ENCODE measurements around the gene OPTC. TPM values are rescaled to one million over a fixed set of nuclear protein-coding genes. Genes with fewer than 3 reads are reported as not detected.

Gene OPTC
- total RNA-seq, 1 donor from 2014 or later: not detected

DNA sequence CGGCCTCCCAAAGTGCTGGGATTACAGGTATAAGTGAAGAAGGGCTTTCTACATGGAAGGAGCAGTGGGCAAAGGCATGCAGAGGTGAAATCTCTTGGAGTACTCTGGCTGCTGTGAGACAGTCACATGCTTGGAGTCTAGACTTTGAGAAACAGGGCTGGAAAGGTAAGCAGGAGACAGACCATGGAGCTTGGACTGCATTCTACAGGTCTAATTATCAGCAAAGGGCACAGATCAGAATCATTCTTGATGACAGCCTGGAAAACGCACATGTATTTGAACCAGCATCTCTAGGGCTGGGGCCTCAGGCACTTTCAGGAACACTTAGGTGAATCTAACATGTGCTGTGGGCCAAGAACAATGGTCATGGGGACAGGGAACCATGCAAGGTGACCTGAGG lies 25.6 kb upstream of the OPTC start:
- H4K20me1 ChIP-seq (ENCODE audit: insufficient read depth, low read length): no peaks in the 10 kb centered on the region
- Mint-ChIP-seq H3K9me3 (ENCODE audit: unreplicated experiment) (no peaks in the 10 kb centered on the region), H3K36me3 (ENCODE audit: low read depth, unreplicated experiment) (no peaks in the 10 kb centered on the region), H3K4me3 (ENCODE audit: unreplicated experiment) (no peak overlapping the region), H3K4me1 (ENCODE audit: low read depth, unreplicated experiment) (peaks cover 18% of the 10 kb centered on the region), H3K27me3 (ENCODE audit: low read depth, unreplicated experiment) (peaks cover 29% of the 10 kb centered on the region), H3K27ac (ENCODE audit: unreplicated experiment) (no peak overlapping the region)
- H3K27ac ChIP-seq (ENCODE audit: low read depth, low read length): no peak overlapping the region
- no peaks in the 10 kb centered on the region for H3K36me3 ChIP-seq (ENCODE audit: insufficient read depth, low read length)
- H3K4me1 ChIP-seq (ENCODE audit: insufficient read depth, low read length): peaks cover 8% of the 10 kb centered on the region
- FAIRE-seq (no peak), DNase-seq (ENCODE audit: low read depth) (no peak)
- H3K9ac ChIP-seq (ENCODE audit: low read length): no peak overlapping the region
- no peak overlapping the region for H3K4me2 ChIP-seq (ENCODE audit: low read length)
- H3K79me2 ChIP-seq (ENCODE audit: insufficient read depth, low read length): no peaks in the 10 kb centered on the region
- TF ChIP-seq, protein P1, sequence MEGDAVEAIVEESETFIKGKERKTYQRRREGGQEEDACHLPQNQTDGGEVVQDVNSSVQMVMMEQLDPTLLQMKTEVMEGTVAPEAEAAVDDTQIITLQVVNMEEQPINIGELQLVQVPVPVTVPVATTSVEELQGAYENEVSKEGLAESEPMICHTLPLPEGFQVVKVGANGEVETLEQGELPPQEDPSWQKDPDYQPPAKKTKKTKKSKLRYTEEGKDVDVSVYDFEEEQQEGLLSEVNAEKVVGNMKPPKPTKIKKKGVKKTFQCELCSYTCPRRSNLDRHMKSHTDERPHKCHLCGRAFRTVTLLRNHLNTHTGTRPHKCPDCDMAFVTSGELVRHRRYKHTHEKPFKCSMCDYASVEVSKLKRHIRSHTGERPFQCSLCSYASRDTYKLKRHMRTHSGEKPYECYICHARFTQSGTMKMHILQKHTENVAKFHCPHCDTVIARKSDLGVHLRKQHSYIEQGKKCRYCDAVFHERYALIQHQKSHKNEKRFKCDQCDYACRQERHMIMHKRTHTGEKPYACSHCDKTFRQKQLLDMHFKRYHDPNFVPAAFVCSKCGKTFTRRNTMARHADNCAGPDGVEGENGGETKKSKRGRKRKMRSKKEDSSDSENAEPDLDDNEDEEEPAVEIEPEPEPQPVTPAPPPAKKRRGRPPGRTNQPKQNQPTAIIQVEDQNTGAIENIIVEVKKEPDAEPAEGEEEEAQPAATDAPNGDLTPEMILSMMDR (IDR thresholded peaks at IDR 0.05; ENCODE audit: insufficient read depth, low read depth, low read length): no peak
- no peak for TF ChIP-seq EZH2 (IDR thresholded peaks at IDR 0.05; ENCODE audit: insufficient read depth, low read length)
- H3K9me3 ChIP-seq (ENCODE audit: insufficient read depth, low read depth, low read length): no peaks in the 10 kb centered on the region
- peaks cover 10% of the 10 kb centered on the region for H3K27me3 ChIP-seq (ENCODE audit: insufficient read depth, low read length)
- no peak overlapping the region for H2AFZ ChIP-seq (ENCODE audit: low read depth, low read length)
- no peak overlapping the region for H3K4me3 ChIP-seq (ENCODE audit: insufficient read depth, low read depth, low read length)

DNA sequence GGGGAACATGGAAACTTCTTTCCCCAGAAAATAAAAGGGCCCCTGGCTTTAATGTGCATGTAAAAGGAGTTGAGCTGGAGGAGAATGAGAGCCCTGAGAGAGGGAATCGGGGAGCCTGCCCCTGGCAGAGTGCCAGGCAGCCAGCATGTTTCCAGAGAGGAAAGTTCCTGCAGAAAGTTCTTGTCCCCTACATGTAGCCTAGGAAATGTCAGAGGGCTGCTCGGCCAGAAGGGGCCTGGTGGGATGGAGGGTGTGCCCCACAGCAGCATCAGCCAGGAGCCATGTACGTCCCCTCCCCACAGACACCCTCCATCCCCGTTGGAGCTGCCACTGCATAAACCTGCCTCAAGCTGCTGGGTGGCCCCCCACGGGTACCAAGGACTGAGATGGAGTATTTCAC lies 23.7 kb upstream of the OPTC start:
- Histone ChIP-seq H3K4me2 (ENCODE audit: low read length) (no peak overlapping the region), H2AFZ (ENCODE audit: low read depth, low read length) (no peak overlapping the region), H3K4me1 (ENCODE audit: insufficient read depth, low read length) (no peaks in the 10 kb centered on the region), H3K79me2 (ENCODE audit: insufficient read depth, low read length) (no peaks in the 10 kb centered on the region), H3K9ac (ENCODE audit: low read length) (no peak overlapping the region), H4K20me1 (ENCODE audit: insufficient read depth, low read length) (no peaks in the 10 kb centered on the region), H3K4me3 (ENCODE audit: insufficient read depth, low read depth, low read length) (no peak overlapping the region), H3K27ac (ENCODE audit: low read depth, low read length) (no peak overlapping the region), H3K36me3 (ENCODE audit: insufficient read depth, low read length) (no peaks in the 10 kb centered on the region), H3K9me3 (ENCODE audit: insufficient read depth, low read depth, low read length) (no peaks in the 10 kb centered on the region), H3K27me3 (ENCODE audit: insufficient read depth, low read length) (peaks cover 21% of the 10 kb centered on the region)
- H3K4me1 Mint-ChIP-seq (ENCODE audit: low read depth, unreplicated experiment): peaks cover 12% of the 10 kb centered on the region
- no peaks in the 10 kb centered on the region for H3K36me3 Mint-ChIP-seq (ENCODE audit: low read depth, unreplicated experiment)
- TF ChIP-seq, protein P1 (IDR thresholded peaks at IDR 0.05; ENCODE audit: insufficient read depth, low read depth, low read length): no peak
- TF ChIP-seq EZH2 (IDR thresholded peaks at IDR 0.05; ENCODE audit: insufficient read depth, low read length): no peak
- H3K9me3 Mint-ChIP-seq (ENCODE audit: unreplicated experiment): no peaks in the 10 kb centered on the region
- no peak overlapping the region for H3K27ac Mint-ChIP-seq (ENCODE audit: unreplicated experiment)
- DNase-seq (ENCODE audit: low read depth) (no peak), FAIRE-seq (no peak)
- peaks cover 31% of the 10 kb centered on the region for H3K27me3 Mint-ChIP-seq (ENCODE audit: low read depth, unreplicated experiment)
- H3K4me3 Mint-ChIP-seq (ENCODE audit: unreplicated experiment): no peak overlapping the region

DNA sequence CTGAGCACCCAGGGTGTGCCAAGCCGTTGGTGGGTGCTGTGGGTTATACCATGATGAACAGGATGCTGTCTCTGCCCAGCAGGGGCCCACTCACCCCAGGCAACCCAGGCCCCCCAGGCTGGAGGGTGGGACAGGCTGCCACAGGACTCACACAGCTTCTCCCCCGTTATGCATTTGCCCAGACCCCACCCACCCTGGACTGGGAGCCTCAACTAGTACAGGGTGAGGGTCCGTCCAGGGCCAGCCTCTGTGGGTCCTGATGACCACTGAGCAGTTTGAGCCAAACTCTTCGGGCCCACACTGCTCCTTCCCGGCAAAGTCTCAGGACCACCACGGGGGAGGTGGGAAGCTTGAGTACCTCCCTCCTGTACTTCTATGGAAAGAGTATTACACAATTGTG lies 22.1 kb upstream of the OPTC start:
- no peaks in the 10 kb centered on the region for H3K4me1 ChIP-seq (ENCODE audit: insufficient read depth, low read length)
- H3K79me2 ChIP-seq (ENCODE audit: insufficient read depth, low read length): no peaks in the 10 kb centered on the region
- Mint-ChIP-seq H3K9me3 (ENCODE audit: unreplicated experiment) (no peaks in the 10 kb centered on the region), H3K36me3 (ENCODE audit: low read depth, unreplicated experiment) (no peaks in the 10 kb centered on the region), H3K27ac (ENCODE audit: unreplicated experiment) (no peak overlapping the region), H3K4me3 (ENCODE audit: unreplicated experiment) (no peak overlapping the region), H3K27me3 (ENCODE audit: low read depth, unreplicated experiment) (peaks cover 36% of the 10 kb centered on the region), H3K4me1 (ENCODE audit: low read depth, unreplicated experiment) (peaks cover 6% of the 10 kb centered on the region)
- TF ChIP-seq, protein P1 (IDR thresholded peaks at IDR 0.05; ENCODE audit: insufficient read depth, low read depth, low read length): no peak
- TF ChIP-seq EZH2 (IDR thresholded peaks at IDR 0.05; ENCODE audit: insufficient read depth, low read length): no peak
- H3K4me2 ChIP-seq (ENCODE audit: low read length): no peak overlapping the region
- peaks cover 36% of the 10 kb centered on the region for H3K27me3 ChIP-seq (ENCODE audit: insufficient read depth, low read length)
- no peaks in the 10 kb centered on the region for H4K20me1 ChIP-seq (ENCODE audit: insufficient read depth, low read length)
- FAIRE-seq (no peak), DNase-seq (ENCODE audit: low read depth) (no peak)
- H3K4me3 ChIP-seq (ENCODE audit: insufficient read depth, low read depth, low read length): no peak overlapping the region
- H3K9ac ChIP-seq (ENCODE audit: low read length): no peak overlapping the region
- H3K36me3 ChIP-seq (ENCODE audit: insufficient read depth, low read length): no peaks in the 10 kb centered on the region
- H3K9me3 ChIP-seq (ENCODE audit: insufficient read depth, low read depth, low read length): no peaks in the 10 kb centered on the region
- H2AFZ ChIP-seq (ENCODE audit: low read depth, low read length): no peak overlapping the region
- no peak overlapping the region for H3K27ac ChIP-seq (ENCODE audit: low read depth, low read length)
